PC-3 (cell line): ENCODE results near the gene VEZT. TPM values are rescaled to one million over a fixed set of nuclear protein-coding genes. Genes with fewer than 3 reads are reported as not detected.

Experiments used
- ATAC-seq: fragments of 200-7000 bp; cut with Tn5 transposase; 2 replicates; pipeline ENCODE4 v1.9.1; 2020; ENCODE audit warnings: mild to moderate bottlenecking, moderate library complexity
- BruUV-seq: library from RNA; stranded (reverse); fragments of 400-500 nt; replicated peaks from 2 replicates; lab custom pipeline; 2021; lab: Mats Ljungman, UMichigan
- CTCF ChIA-PET: fragments of 300-600 bp; sonication (Branson Sonifier 250); formaldehyde crosslinking; loops from one replicate; lab custom pipeline; 2022; ENCODE audit warnings: antibody characterized with exemption; lab: Charles Lee
- POLR2A ChIA-PET: fragments of 300-600 bp; sonication (Branson Sonifier 250); formaldehyde crosslinking; loops from one replicate; lab custom pipeline; 2022; ENCODE audit warnings: antibody characterized with exemption; ENCODE audit not compliant: unreplicated experiment; lab: Charles Lee
- DNase-seq: peaks from one replicate; pipeline ENCODE4 v3.0.0-alpha.2; 2015
- H2AFZ ChIP-seq: fragments of 300-600 bp; sonication (generic); 2 replicates; pipeline ENCODE4 v1.6.0; 2016; ENCODE audit warnings: antibody characterized with exemption, low read length
- H3F3A ChIP-seq: fragments of 300-600 bp; sonication (generic); one replicate; pipeline ENCODE4 v1.6.0; 2017; ENCODE audit warnings: antibody characterized with exemption, low read length, control low read depth, mild to moderate bottlenecking; ENCODE audit not compliant: unreplicated experiment
- H3K27ac ChIP-seq: fragments of 300-600 bp; sonication (generic); 2 replicates; pipeline ENCODE4 v1.5.1; 2016; ENCODE audit warnings: mild to moderate bottlenecking, low read length
- H3K27me3 ChIP-seq: fragments of 300-600 bp; sonication (generic); 2 replicates; pipeline ENCODE4 v1.6.1; 2016; ENCODE audit warnings: low read length, mixed read lengths
- H3K36me3 ChIP-seq: fragments of 300-600 bp; sonication (generic); 2 replicates; pipeline ENCODE4 v1.6.1; 2016; ENCODE audit warnings: low read depth, mixed run types, low read length, mixed read lengths
- H3K4me1 ChIP-seq: fragments of 300-600 bp; sonication (generic); 2 replicates; pipeline ENCODE4 v1.5.1; 2016; ENCODE audit warnings: low read length; ENCODE audit not compliant: insufficient read depth
- H3K4me2 ChIP-seq: fragments of 300-600 bp; sonication (generic); 2 replicates; pipeline ENCODE4 v1.6.0; 2016; ENCODE audit warnings: low read length
- H3K4me3 ChIP-seq: fragments of 300-600 bp; sonication (generic); 2 replicates; pipeline ENCODE4 v1.5.1; 2016; ENCODE audit warnings: mild to moderate bottlenecking, low read length, mixed read lengths
- H3K79me2 ChIP-seq: fragments of 300-600 bp; sonication (generic); 2 replicates; pipeline ENCODE4 v1.6.1; 2017; ENCODE audit warnings: low read length, mixed read lengths
- H3K9ac ChIP-seq: fragments of 300-600 bp; sonication (generic); 2 replicates; pipeline ENCODE4 v1.6.0; 2016; ENCODE audit warnings: mild to moderate bottlenecking, low read length
- H3K9me2 ChIP-seq: fragments of 300-600 bp; sonication (generic); replicated peaks from 2 replicates; pipeline ENCODE4 v1.6.1; 2016; ENCODE audit warnings: mixed run types, low read length, mixed read lengths
- H3K9me3 ChIP-seq: fragments of 300-600 bp; sonication (generic); 2 replicates; pipeline ENCODE4 v1.6.1; 2016; ENCODE audit warnings: low read length, mixed read lengths
- H4K20me1 ChIP-seq: fragments of 300-600 bp; sonication (generic); 2 replicates; pipeline ENCODE4 v1.6.1; 2016; ENCODE audit warnings: low read length, mixed read lengths
- CTCF ChIP-seq: fragments of 300-600 bp; sonication (generic); conservative IDR thresholded peaks from 2 replicates; pipeline ENCODE4 v1.5.1; 2017; ENCODE audit warnings: antibody characterized with exemption, low read depth, mild to moderate bottlenecking, low read length
- EZH2 ChIP-seq: fragments of 300-600 bp; sonication (generic); IDR thresholded peaks from one replicate; pipeline ENCODE4 v1.6.1; 2017; ENCODE audit warnings: antibody characterized with exemption, mild to moderate bottlenecking, low read length; ENCODE audit not compliant: unreplicated experiment
- EZH2phosphoT487 ChIP-seq: fragments of 300-600 bp; sonication (generic); IDR thresholded peaks from 2 replicates; pipeline ENCODE4 v1.6.1; 2018; ENCODE audit warnings: mild to moderate bottlenecking, antibody characterized with exemption, low read length, borderline replicate concordance
- intact Hi-C: fragments of 100-400 bp; cut with micrococcal nuclease; formaldehyde crosslinking; loops from 2 replicates; pipeline ENCODE4 v1.9.0; 2023
- total RNA-seq: library from RNA; depleted of rRNA; stranded (reverse); fragments of >200 nt; gene quantifications from 2 replicates; pipeline ENCODE4 v1.2.3, GENCODE V29; 2014

VEZT gene
- total RNA-seq, 1 experiment from 2014 or later = 83.6 TPM

GRCh38 chr12:95261109-95261508, 43.5 kb downstream of the VEZT start:
- H3K27me3 ChIP-seq = no peaks in the 10 kb centered on the region
- TF ChIP-seq CTCF (no peak), EZH2phosphoT487 (no peak), EZH2 (no peak)
- no peaks in the 10 kb centered on the region for H3K9me3 ChIP-seq
- H3F3A ChIP-seq = no peaks in the 10 kb centered on the region
- no peak overlapping the region for H3K27ac ChIP-seq
- H3K9ac ChIP-seq = no peak overlapping the region
- H3K36me3 ChIP-seq = peaks cover 66% of the 10 kb centered on the region; the same call in 1 of the 2 replicates
- DNase-seq = no peak
- H3K79me2 ChIP-seq = peaks cover 8% of the 10 kb centered on the region; the same call in 1 of the 2 replicates
- H3K9me2 ChIP-seq = no peaks in the 10 kb centered on the region
- no peaks in the 10 kb centered on the region; the same call in 1 of the 2 replicates for H4K20me1 ChIP-seq
- ChIA-PET CTCF (no interaction called here), POLR2A (no interaction called here)
- no peak for ATAC-seq
- H3K4me3 ChIP-seq = no peak overlapping the region
- H3K4me2 ChIP-seq = no peak overlapping the region
- no TSS peak for BruUV-seq
- no peak overlapping the region for H2AFZ ChIP-seq
- H3K4me1 ChIP-seq = peaks cover 20% of the 10 kb centered on the region
- intact Hi-C loops = no loop called here

- H3K9me3 ChIP-seq = no peaks in the 10 kb centered on the region
- H3K79me2 ChIP-seq = peaks cover 8% of the 10 kb centered on the region; the same call in 1 of the 2 replicates
- H3K4me1 ChIP-seq = peaks cover 20% of the 10 kb centered on the region
- BruUV-seq = no TSS peak
- TF ChIP-seq CTCF = no peak
- TF ChIP-seq EZH2phosphoT487 = no peak
- no peak for TF ChIP-seq EZH2
- no peaks in the 10 kb centered on the region for H3K9me2 ChIP-seq
- H3K27me3 ChIP-seq = no peaks in the 10 kb centered on the region
- no peaks in the 10 kb centered on the region; the same call in 1 of the 2 replicates for H4K20me1 ChIP-seq
- no peaks in the 10 kb centered on the region for H3F3A ChIP-seq
- H3K9ac ChIP-seq = no peak overlapping the region
- peak; percentile 62 for DNase-seq
- H3K4me3 ChIP-seq = no peak overlapping the region
- CTCF ChIA-PET = interaction anchor here (1.3 kb wide), 1 partner anchor 45 kb away, joined by 5 read pairs; the partner anchor contains the start of genes FGD6 and VEZT
- POLR2A ChIA-PET = interaction anchor here (0.6 to 1.6 kb wide), 3 partner anchors 45 to 208 kb away, joined by 3 to 5 read pairs (median 3); partner anchors contain the start of genes FGD6 and VEZT
- peak overlapping the region; percentile 15; the same call in 1 of the 2 replicates for H3K4me2 ChIP-seq
- H3K27ac ChIP-seq = no peak overlapping the region
- H2AFZ ChIP-seq = no peak overlapping the region
- ATAC-seq = peak; percentile 84
- H3K36me3 ChIP-seq = peaks cover 67% of the 10 kb centered on the region
- intact Hi-C loops = no loop called here
Observed at GRCh38 chr12:95262808-95263207, 45.2 kb downstream of the VEZT start.

- no peaks in the 10 kb centered on the region; the same call in 1 of the 2 replicates for H4K20me1 ChIP-seq
- POLR2A ChIA-PET = no interaction called here
- H3K36me3 ChIP-seq = peaks cover 66% of the 10 kb centered on the region
- no peaks in the 10 kb centered on the region for H3K9me3 ChIP-seq
- CTCF ChIA-PET = no interaction called here
- H3K27me3 ChIP-seq = no peaks in the 10 kb centered on the region
- no peaks in the 10 kb centered on the region for H3F3A ChIP-seq
- no peak overlapping the region for H3K27ac ChIP-seq
- no peaks in the 10 kb centered on the region for H3K9me2 ChIP-seq
- H2AFZ ChIP-seq = no peak overlapping the region
- intact Hi-C loops = no loop called here
- peaks cover 13% of the 10 kb centered on the region for H3K4me1 ChIP-seq
- no peak overlapping the region for H3K4me2 ChIP-seq
- no peaks in the 10 kb centered on the region for H3K79me2 ChIP-seq
- no peak overlapping the region for H3K9ac ChIP-seq
- DNase-seq (no peak), ATAC-seq (no peak)
- BruUV-seq = no TSS peak
- TF ChIP-seq EZH2 (no peak), CTCF (no peak), EZH2phosphoT487 (no peak)
- no peak overlapping the region for H3K4me3 ChIP-seq
Observed at GRCh38 chr12:95265765-95266164, 48.2 kb downstream of the VEZT start.
